ENCODE results near the gene NOL4L. TPM values are rescaled to one million over a fixed set of nuclear protein-coding genes. Genes with fewer than 3 reads are reported as not detected.
"Not testable (repeated sequence)": the region's sequence is repeated elsewhere in the genome, so short reads cannot be mapped to it uniquely, and the experiment has no call there.

NOL4L gene
- total RNA-seq, 1 donor from 2014 or later, result 90.6 TPM

GRCh38 chr20:32418376-32418775 is 166.8 kb downstream of the NOL4L start:
- DNase-seq (ENCODE audit: low spot score in 2 of 2, unreplicated experiment in 2 of 2), result no peak
- Mint-ChIP-seq H3K27ac (no peak overlapping the region), H3K36me3 (peaks cover 11% of the 10 kb centered on the region), H3K4me1 (peaks cover 21% of the 10 kb centered on the region), H3K9me3 (peaks cover 3% of the 10 kb centered on the region), H3K27me3 (ENCODE audit: low read depth) (no peaks in the 10 kb centered on the region), H3K4me3 (no peak overlapping the region)
- TF ChIP-seq, protein P1, sequence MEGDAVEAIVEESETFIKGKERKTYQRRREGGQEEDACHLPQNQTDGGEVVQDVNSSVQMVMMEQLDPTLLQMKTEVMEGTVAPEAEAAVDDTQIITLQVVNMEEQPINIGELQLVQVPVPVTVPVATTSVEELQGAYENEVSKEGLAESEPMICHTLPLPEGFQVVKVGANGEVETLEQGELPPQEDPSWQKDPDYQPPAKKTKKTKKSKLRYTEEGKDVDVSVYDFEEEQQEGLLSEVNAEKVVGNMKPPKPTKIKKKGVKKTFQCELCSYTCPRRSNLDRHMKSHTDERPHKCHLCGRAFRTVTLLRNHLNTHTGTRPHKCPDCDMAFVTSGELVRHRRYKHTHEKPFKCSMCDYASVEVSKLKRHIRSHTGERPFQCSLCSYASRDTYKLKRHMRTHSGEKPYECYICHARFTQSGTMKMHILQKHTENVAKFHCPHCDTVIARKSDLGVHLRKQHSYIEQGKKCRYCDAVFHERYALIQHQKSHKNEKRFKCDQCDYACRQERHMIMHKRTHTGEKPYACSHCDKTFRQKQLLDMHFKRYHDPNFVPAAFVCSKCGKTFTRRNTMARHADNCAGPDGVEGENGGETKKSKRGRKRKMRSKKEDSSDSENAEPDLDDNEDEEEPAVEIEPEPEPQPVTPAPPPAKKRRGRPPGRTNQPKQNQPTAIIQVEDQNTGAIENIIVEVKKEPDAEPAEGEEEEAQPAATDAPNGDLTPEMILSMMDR (IDR thresholded peaks at IDR 0.05; ENCODE audit: unreplicated experiment), result no peak

DNA sequence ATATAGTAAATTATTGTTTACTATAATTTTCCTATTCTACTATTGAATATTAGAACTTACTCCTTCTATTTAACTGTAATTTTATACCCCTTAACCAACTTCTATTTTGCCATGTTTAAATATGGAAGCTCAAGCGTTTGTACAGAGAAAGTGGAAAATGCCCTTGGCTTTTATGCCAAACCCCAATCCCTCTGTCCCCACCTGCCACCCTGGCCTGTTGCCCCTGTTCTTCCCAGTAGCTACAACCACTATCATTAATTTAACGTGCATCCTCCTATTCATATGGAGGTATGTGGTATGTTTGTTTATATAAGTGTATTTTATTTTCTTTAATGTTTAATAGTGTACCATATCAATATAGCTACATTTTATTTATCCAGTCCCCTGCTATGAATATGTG is 168.9 kb downstream of the NOL4L start:
- H3K4me1 Mint-ChIP-seq, result peaks cover 22% of the 10 kb centered on the region
- H3K4me3 Mint-ChIP-seq, result no peak overlapping the region
- H3K27me3 Mint-ChIP-seq (ENCODE audit: low read depth), result no peaks in the 10 kb centered on the region
- no peak for DNase-seq (ENCODE audit: low spot score in 2 of 2, unreplicated experiment in 2 of 2)
- peaks cover 6% of the 10 kb centered on the region for H3K36me3 Mint-ChIP-seq
- no peaks in the 10 kb centered on the region for H3K9me3 Mint-ChIP-seq
- H3K27ac Mint-ChIP-seq, result no peak overlapping the region
- TF ChIP-seq, protein P1 (IDR thresholded peaks at IDR 0.05; ENCODE audit: unreplicated experiment), result no peak

DNA sequence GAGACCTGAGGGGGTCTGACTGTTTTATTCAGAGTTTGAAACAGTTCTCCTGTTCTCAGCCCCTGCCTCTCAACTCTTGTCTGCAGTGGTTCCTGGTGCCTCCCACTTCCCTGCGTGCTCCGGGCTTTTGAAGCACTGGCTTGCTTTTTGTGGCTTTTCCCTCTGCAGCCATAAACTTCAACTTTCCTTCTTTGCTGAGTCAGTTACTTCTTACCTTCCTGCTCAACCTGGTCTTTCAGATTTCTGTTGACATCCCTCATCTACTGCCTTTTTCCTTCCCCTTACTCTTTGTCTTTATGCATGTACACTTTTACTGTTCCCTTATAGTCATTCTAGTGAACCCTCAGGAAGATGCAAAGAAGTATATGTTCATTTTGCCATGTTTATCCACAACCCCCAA is 169.6 kb downstream of the NOL4L start:
- H3K4me3 Mint-ChIP-seq, result no peak overlapping the region
- H3K36me3 Mint-ChIP-seq, result peaks cover 3% of the 10 kb centered on the region
- H3K27ac Mint-ChIP-seq, result peak overlapping the region; percentile 2
- H3K4me1 Mint-ChIP-seq, result peaks cover 19% of the 10 kb centered on the region
- no peak for DNase-seq (ENCODE audit: low spot score in 2 of 2, unreplicated experiment in 2 of 2)
- TF ChIP-seq, protein P1 (IDR thresholded peaks at IDR 0.05; ENCODE audit: unreplicated experiment), result no peak
- H3K9me3 Mint-ChIP-seq, result no peaks in the 10 kb centered on the region
- H3K27me3 Mint-ChIP-seq (ENCODE audit: low read depth), result no peaks in the 10 kb centered on the region

DNA sequence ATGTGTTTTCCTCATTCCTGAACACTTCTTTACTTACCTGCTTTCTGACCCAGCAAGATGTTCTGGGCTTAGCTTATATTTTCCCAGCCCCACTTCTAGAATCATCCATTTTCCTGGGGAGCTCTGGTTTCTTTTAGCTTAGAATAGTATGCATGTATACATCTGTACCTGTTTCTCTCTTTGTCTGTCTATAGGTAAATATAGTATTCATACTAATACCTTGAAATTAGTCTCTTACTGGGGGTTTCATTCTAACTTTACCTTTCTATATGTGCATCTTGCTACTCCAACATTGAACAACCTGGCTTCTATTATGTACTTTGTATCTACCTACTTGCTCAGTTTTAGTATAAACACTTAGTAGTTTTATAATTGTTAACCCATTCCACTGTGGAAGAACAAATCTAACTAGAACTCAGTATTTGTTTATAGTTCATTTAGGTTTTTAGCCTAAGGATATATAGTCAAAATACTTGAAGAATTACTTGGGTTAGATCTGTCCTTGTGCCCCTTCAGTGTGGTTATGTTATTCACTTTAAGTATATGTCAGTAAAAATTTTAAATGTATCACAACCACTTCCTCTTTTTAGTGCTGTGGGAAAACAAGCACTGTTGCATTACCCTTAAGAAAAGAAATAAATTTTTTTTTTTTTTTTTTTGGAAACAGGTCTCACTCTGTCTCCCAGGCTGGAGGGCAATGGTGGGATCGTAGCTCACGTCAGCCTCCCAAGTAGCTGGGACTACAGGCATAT is 173.0 kb downstream of the NOL4L start:
- Mint-ChIP-seq H3K36me3 (peaks cover 12% of the 10 kb centered on the region), H3K27me3 (ENCODE audit: low read depth) (no peaks in the 10 kb centered on the region), H3K4me1 (peaks cover 11% of the 10 kb centered on the region), H3K27ac (peak overlapping the region; percentile 14), H3K4me3 (no peak overlapping the region), H3K9me3 (peaks cover 5% of the 10 kb centered on the region)
- no peak for DNase-seq (ENCODE audit: low spot score in 2 of 2, unreplicated experiment in 2 of 2)
- TF ChIP-seq, protein P1 (IDR thresholded peaks at IDR 0.05; ENCODE audit: unreplicated experiment), result no peak

DNA sequence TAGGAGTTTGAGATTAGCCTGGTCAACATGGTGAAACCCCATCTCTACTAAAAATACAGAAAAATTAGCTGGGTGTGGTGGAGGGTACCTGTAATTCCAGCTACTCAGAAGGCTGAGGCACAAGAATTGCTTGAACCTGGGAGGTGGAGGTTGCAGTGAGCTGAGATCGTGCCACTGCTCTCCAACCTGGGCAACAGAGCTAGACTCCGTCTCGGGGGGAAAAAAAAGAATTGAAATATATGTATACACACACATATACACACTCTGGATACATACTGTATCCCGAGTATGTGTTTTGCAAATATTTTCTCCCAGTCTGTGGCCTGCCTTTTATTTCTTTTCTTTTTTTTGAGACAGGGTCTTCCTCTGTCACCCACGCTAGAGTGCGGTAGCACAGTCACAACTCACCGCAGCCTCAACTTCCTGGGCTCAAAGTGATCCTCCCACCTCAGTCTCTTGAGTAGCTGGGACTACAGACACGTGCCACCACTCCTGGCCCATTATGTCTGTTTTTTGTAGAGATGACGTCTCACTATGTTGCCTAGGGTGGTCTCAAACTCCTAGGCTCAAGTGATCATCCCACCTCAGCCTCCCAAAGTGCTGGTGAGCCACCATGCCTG is 177.9 kb downstream of the NOL4L start:
- H3K4me3 Mint-ChIP-seq; DNase-seq (ENCODE audit: low spot score in 2 of 2, unreplicated experiment in 2 of 2); H3K9me3 Mint-ChIP-seq; H3K27me3 Mint-ChIP-seq (ENCODE audit: low read depth); H3K27ac Mint-ChIP-seq: not testable (repeated sequence)
- Mint-ChIP-seq H3K4me1 (peaks cover 11% of the 10 kb centered on the region), H3K36me3 (peaks cover 16% of the 10 kb centered on the region)

GRCh38 chr20:32406701-32407100 is 178.4 kb downstream of the NOL4L start:
- TF ChIP-seq, protein P1 (IDR thresholded peaks at IDR 0.05; ENCODE audit: unreplicated experiment), result no peak
- Mint-ChIP-seq H3K27me3 (ENCODE audit: low read depth) (no peaks in the 10 kb centered on the region), H3K36me3 (peaks cover 18% of the 10 kb centered on the region), H3K4me3 (no peak overlapping the region), H3K4me1 (peaks cover 7% of the 10 kb centered on the region), H3K9me3 (peaks cover 5% of the 10 kb centered on the region), H3K27ac (peak overlapping the region; percentile 2)
- DNase-seq (ENCODE audit: low spot score in 2 of 2, unreplicated experiment in 2 of 2), result no peak
